A673 (cell line): ENCODE data around the gene OTOA. TPM values are rescaled to one million over a fixed set of nuclear protein-coding genes. Genes with fewer than 3 reads are reported as not detected.

ENCODE experiments used
- BruUV-seq: library from RNA; stranded (reverse); fragments of 400-500 nt; replicated peaks from 2 replicates; lab custom pipeline; 2021; lab: Mats Ljungman, UMichigan
- CTCF ChIA-PET: fragments of 300-600 bp; sonication (Branson Sonifier 250); formaldehyde crosslinking; loops from one replicate; lab custom pipeline; 2022; ENCODE audit warnings: antibody characterized with exemption; lab: Charles Lee
- POLR2A ChIA-PET: fragments of 300-600 bp; sonication (Branson Sonifier 250); formaldehyde crosslinking; loops from one replicate; lab custom pipeline; 2022; ENCODE audit warnings: antibody characterized with exemption; ENCODE audit not compliant: low non-redundant PET; lab: Charles Lee
- DNase-seq: peaks from one replicate; pipeline ENCODE4 v3.0.0-alpha.2; 2015; ENCODE audit warnings: low spot score
- H3K27ac ChIP-seq: fragments of 200-600 bp; sonication (generic); 2 replicates; pipeline ENCODE4 v1.5.1; 2016; ENCODE audit warnings: mixed run types, low read depth, mild to moderate bottlenecking, mixed read lengths, antibody characterized with exemption, low read length; ENCODE audit not compliant: poor library complexity, severe bottlenecking
- H3K27me3 ChIP-seq: fragments of 200-600 bp; sonication (generic); replicated peaks from 2 replicates; pipeline ENCODE4 v1.6.1; 2017; ENCODE audit warnings: mixed run types, low read depth, mild to moderate bottlenecking, mixed read lengths, antibody characterized with exemption, low read length; ENCODE audit not compliant: insufficient read depth, poor library complexity
- H3K36me3 ChIP-seq: fragments of 200-600 bp; sonication (generic); 2 replicates; pipeline ENCODE4 v1.6.1; 2016; ENCODE audit warnings: mixed run types, mild to moderate bottlenecking, mixed read lengths, antibody characterized with exemption, low read length; ENCODE audit not compliant: insufficient read depth, poor library complexity, severe bottlenecking
- H3K4me1 ChIP-seq: fragments of 200-600 bp; sonication (generic); 2 replicates; pipeline ENCODE4 v1.6.1; 2017; ENCODE audit warnings: mixed run types, mild to moderate bottlenecking, mixed read lengths, antibody characterized with exemption, low read length; ENCODE audit not compliant: insufficient read depth, poor library complexity, severe bottlenecking
- H3K4me3 ChIP-seq: fragments of 200-600 bp; sonication (generic); 2 replicates; pipeline ENCODE4 v1.5.1; 2016; ENCODE audit warnings: low read depth, mixed run types, mild to moderate bottlenecking, mixed read lengths, low read length; ENCODE audit not compliant: poor library complexity, severe bottlenecking
- H3K9me3 ChIP-seq: fragments of 200-600 bp; sonication (generic); 2 replicates; pipeline ENCODE4 v1.6.1; 2016; ENCODE audit warnings: mixed run types, low read depth, mild to moderate bottlenecking, mixed read lengths, antibody characterized with exemption, low read length; ENCODE audit not compliant: poor library complexity, severe bottlenecking
- EZH2 ChIP-seq: fragments of 200-600 bp; sonication (generic); IDR thresholded peaks from 2 replicates; pipeline ENCODE4 v1.6.1; 2017; ENCODE audit warnings: borderline replicate concordance, low read depth, mild to moderate bottlenecking, mixed read lengths, antibody characterized with exemption, low read length; ENCODE audit not compliant: poor library complexity, severe bottlenecking
- intact Hi-C: fragments of 100-400 bp; cut with micrococcal nuclease; formaldehyde crosslinking; loops from one replicate; pipeline ENCODE4 v1.10.0; 2022; ENCODE audit not compliant: unreplicated experiment
- total RNA-seq: library from RNA; stranded (reverse); gene quantifications from 2 replicates; pipeline ENCODE4 v1.2.3, GENCODE V29; 2021
- TF ChIP-seq, protein P1 (sequence below): fragments of 300-800, 200-600 bp; sonication (generic); conservative IDR thresholded peaks from 2 replicates; pipeline ENCODE4 v1.5.1; 2017; ENCODE audit warnings: low read depth, mild to moderate bottlenecking, antibody characterized with exemption, low read length, moderate library complexity, mixed read lengths

OTOA gene
- total RNA-seq, 1 experiment from 2014 or later: 0.13 TPM

DNA sequence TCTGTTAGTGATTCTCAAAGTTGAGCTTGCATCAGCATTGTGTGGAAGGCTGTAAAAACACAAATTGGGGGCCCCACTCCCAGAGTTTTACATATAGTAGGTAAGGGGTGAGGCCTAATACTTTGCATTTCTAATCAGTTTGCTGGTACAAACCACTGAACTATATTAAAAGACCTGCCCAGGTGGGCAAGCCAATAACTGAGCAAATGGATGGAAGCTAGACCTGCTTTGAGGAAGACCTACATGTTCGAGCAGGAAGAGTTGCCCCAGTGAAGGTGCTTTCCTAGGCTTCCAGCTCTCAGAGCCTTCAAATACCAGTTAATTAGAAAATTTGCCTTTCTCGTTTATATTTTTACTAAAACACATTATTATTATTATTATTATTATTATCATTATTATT is 56.8 kb downstream of the OTOA start:
- Histone ChIP-seq H3K4me3 (no peak overlapping the region), H3K27ac (no peak overlapping the region), H3K36me3 (no peaks in the 10 kb centered on the region), H3K4me1 (no peaks in the 10 kb centered on the region), H3K27me3 (no peaks in the 10 kb centered on the region), H3K9me3 (no peaks in the 10 kb centered on the region)
- CTCF ChIA-PET: no interaction called here
- intact Hi-C loops: no loop called here
- POLR2A ChIA-PET: no interaction called here
- no peak for TF ChIP-seq EZH2
- TF ChIP-seq, protein P1, sequence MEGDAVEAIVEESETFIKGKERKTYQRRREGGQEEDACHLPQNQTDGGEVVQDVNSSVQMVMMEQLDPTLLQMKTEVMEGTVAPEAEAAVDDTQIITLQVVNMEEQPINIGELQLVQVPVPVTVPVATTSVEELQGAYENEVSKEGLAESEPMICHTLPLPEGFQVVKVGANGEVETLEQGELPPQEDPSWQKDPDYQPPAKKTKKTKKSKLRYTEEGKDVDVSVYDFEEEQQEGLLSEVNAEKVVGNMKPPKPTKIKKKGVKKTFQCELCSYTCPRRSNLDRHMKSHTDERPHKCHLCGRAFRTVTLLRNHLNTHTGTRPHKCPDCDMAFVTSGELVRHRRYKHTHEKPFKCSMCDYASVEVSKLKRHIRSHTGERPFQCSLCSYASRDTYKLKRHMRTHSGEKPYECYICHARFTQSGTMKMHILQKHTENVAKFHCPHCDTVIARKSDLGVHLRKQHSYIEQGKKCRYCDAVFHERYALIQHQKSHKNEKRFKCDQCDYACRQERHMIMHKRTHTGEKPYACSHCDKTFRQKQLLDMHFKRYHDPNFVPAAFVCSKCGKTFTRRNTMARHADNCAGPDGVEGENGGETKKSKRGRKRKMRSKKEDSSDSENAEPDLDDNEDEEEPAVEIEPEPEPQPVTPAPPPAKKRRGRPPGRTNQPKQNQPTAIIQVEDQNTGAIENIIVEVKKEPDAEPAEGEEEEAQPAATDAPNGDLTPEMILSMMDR: no peak
- no peak for DNase-seq
- BruUV-seq: no TSS peak

DNA sequence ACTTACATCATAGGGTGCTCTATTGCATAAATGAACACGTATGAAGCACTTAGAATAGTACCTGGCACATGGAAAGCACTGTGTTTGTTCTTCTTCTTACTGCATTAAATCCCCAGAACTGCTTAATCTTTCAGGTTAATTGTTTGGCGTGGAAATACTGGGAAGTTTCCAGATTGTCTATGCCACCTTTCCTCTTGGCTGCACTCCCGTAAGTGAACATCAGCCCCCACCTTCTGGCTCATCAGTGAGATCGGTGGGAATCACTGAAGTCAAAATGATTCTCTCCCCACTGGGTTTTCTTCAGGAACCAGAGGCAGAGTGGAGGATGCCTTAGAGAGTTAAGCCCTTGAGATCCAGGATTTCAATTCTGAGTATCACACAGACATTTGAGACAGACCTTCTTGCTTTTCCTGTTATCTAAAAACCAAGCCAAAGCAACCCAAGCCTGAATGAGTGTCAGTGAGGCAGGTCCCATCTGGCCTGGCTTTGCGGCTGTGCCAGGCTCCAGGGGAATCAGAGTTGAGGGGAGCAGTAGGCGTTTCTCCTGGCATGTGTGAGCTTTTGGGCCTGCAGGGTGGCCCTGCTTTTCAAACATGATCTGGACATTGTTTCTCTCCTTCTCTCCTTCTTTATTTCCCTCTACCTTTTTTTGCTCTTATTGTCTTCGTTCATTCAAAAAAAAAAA is 59.1 kb downstream of the OTOA start:
- intact Hi-C loops: no loop called here
- CTCF ChIA-PET: no interaction called here
- TF ChIP-seq, protein P1: no peak
- TF ChIP-seq EZH2: no peak

DNA sequence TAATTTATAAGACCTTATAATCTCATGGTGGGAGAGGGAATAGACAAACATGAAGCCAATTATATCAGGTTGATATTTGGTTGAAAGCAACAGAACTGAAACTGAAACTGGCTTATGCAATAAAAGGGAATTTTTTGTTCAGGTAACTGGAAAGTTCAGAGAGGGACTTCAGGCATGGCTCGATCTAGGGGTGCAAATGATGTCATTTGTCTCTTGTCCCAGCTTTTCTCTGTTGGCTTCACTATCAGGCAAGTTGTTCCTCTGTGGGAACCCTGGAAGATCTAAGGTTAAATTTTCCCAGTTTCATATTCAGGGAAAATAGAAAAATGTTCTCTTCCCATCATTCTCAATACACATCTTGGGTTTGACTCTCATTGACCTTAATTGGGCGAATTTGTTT is 59.8 kb downstream of the OTOA start:
- TF ChIP-seq, protein P1: no peak
- TF ChIP-seq EZH2: no peak
- H3K27me3 ChIP-seq: no peaks in the 10 kb centered on the region
- H3K4me1 ChIP-seq: no peaks in the 10 kb centered on the region
- intact Hi-C loops: no loop called here
- no peak overlapping the region for H3K4me3 ChIP-seq
- POLR2A ChIA-PET: no interaction called here
- BruUV-seq: no TSS peak
- H3K9me3 ChIP-seq: no peaks in the 10 kb centered on the region
- no peak overlapping the region for H3K27ac ChIP-seq
- no peak for DNase-seq
- no peaks in the 10 kb centered on the region for H3K36me3 ChIP-seq
- CTCF ChIA-PET: no interaction called here

More for the DNA sequence above, 59.1 kb downstream of the OTOA start:
- Histone ChIP-seq H3K9me3 (no peaks in the 10 kb centered on the region), H3K27ac (no peak overlapping the region), H3K27me3 (no peaks in the 10 kb centered on the region), H3K36me3 (no peaks in the 10 kb centered on the region), H3K4me3 (no peak overlapping the region), H3K4me1 (no peaks in the 10 kb centered on the region)
- no TSS peak for BruUV-seq
- DNase-seq: no peak
- POLR2A ChIA-PET: no interaction called here
